Thyroid gland (tissue), 4 donors: ENCODE measurements around the gene CEACAM1.

Experiments
- POLR2A ChIP-seq, 2 donors: fragments of 450-650 bp; IDR thresholded peaks; one replicate each; pipeline ENCODE4 v1.6.1; 2017; ENCODE audit warnings: antibody characterized with exemption in 2 of 2, mild to moderate bottlenecking in 2 of 2, moderate library complexity in 1 of 2
- TF ChIP-seq, protein P1 (sequence below), 6 experiments: fragments of 200-600 bp in 3 of 6; fragments of 450-650 bp in 3 of 6; sonication (generic) in 3 of 6; IDR thresholded peaks; one replicate each; pipeline ENCODE4 v1.5.1; 2016 to 2019; ENCODE audit warnings: antibody characterized with exemption in 6 of 6, mild to moderate bottlenecking in 2 of 6, inconsistent platforms in 1 of 6, moderate library complexity in 1 of 6

GRCh38 chr19:42521346-42522030 is 6.8 kb downstream of the CEACAM1 start:
- TF ChIP-seq, protein P1, sequence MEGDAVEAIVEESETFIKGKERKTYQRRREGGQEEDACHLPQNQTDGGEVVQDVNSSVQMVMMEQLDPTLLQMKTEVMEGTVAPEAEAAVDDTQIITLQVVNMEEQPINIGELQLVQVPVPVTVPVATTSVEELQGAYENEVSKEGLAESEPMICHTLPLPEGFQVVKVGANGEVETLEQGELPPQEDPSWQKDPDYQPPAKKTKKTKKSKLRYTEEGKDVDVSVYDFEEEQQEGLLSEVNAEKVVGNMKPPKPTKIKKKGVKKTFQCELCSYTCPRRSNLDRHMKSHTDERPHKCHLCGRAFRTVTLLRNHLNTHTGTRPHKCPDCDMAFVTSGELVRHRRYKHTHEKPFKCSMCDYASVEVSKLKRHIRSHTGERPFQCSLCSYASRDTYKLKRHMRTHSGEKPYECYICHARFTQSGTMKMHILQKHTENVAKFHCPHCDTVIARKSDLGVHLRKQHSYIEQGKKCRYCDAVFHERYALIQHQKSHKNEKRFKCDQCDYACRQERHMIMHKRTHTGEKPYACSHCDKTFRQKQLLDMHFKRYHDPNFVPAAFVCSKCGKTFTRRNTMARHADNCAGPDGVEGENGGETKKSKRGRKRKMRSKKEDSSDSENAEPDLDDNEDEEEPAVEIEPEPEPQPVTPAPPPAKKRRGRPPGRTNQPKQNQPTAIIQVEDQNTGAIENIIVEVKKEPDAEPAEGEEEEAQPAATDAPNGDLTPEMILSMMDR (IDR thresholded peaks at IDR 0.05), result no peak
- no peak for TF ChIP-seq POLR2A (IDR thresholded peaks at IDR 0.05)
